Suprapubic skin (tissue), 4 donors: ENCODE measurements around the gene CSNK2A2.

ENCODE experiments used
- POLR2A ChIP-seq, 2 donors: fragments of 450-650 bp; IDR thresholded peaks; one replicate each; pipeline ENCODE4 v1.6.1; 2017; ENCODE audit warnings: antibody characterized with exemption in 2 of 2, mild to moderate bottlenecking in 2 of 2, moderate library complexity in 2 of 2
- POLR2AphosphoS5 ChIP-seq, 3 donors: sonication (generic); formaldehyde crosslinking; IDR thresholded peaks; one replicate each; pipeline ENCODE4 v1.6.1; 2017; ENCODE audit warnings: antibody characterized with exemption in 3 of 3

DNA sequence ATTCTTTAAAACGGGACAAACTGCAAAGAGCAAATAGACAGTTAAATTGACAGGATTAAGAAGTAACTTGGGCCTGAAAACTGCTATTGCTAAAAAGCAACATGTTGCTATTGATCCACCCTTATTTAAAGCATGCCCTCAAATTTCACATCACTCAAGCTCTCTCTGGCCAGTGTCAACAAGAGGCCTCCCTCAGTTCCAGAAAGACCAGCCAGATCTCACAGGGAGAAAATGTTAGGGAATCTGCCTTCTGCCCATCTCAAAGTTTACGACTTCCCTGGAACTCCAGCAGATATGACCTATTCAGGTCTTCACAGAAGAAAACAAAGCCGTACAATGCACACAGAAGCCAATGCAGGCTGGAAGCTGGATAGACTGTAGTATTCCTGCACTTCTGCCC is 77.7 kb downstream of the CSNK2A2 start:
- TF ChIP-seq POLR2A (IDR thresholded peaks at IDR 0.05): no peak
- TF ChIP-seq POLR2AphosphoS5 (IDR thresholded peaks at IDR 0.05): no peak
